Measurements from ENCODE around the gene KCNA3.

GRCh38 chr1:110697606-110698005 lies 22.9 kb upstream of the KCNA3 start:
- no peak for TF ChIP-seq POLR2A (IDR thresholded peaks at IDR 0.05; ENCODE audit: low read depth, low read length)
- TF ChIP-seq POLR2AphosphoS5 (IDR thresholded peaks at IDR 0.05; ENCODE audit: low read depth, low read length) = no peak

All from GM12892 (cell line).